MM.1S (cell line): ENCODE results near the gene SCART1.

Experiments
- DNase-seq: peaks from one replicate; pipeline ENCODE4 v3.0.0-alpha.2; 2015
- H2AFZ ChIP-seq: fragments of 300-600 bp; sonication (generic); 2 replicates; pipeline ENCODE4 v1.6.0; 2016; ENCODE audit warnings: antibody characterized with exemption, low read length
- H3F3A ChIP-seq: fragments of 300-600 bp; sonication (generic); 2 replicates; pipeline ENCODE4 v1.6.1; 2016; ENCODE audit warnings: mild to moderate bottlenecking, antibody characterized with exemption, low read length, moderate library complexity, mixed read lengths; ENCODE audit not compliant: insufficient read depth
- H3K27ac ChIP-seq: fragments of 300-600 bp; sonication (generic); 2 replicates; pipeline ENCODE4 v1.5.1; 2016; ENCODE audit warnings: mild to moderate bottlenecking, low read length
- H3K27me3 ChIP-seq: fragments of 300-600 bp; sonication (generic); replicated peaks from 2 replicates; pipeline ENCODE4 v1.6.0; 2016; ENCODE audit warnings: low read length; ENCODE audit not compliant: insufficient read depth
- H3K36me3 ChIP-seq: fragments of 300-600 bp; sonication (generic); replicated peaks from 2 replicates; pipeline ENCODE4 v1.6.1; 2016; ENCODE audit warnings: mild to moderate bottlenecking, low read length, mixed read lengths; ENCODE audit not compliant: insufficient read depth
- H3K4me1 ChIP-seq: fragments of 300-600 bp; sonication (generic); 2 replicates; pipeline ENCODE4 v1.6.1; 2016; ENCODE audit warnings: low read length, mixed read lengths
- H3K4me2 ChIP-seq: fragments of 300-600 bp; sonication (generic); 2 replicates; pipeline ENCODE4 v1.6.0; 2016; ENCODE audit warnings: low read depth, low read length
- H3K4me3 ChIP-seq: fragments of 300-600 bp; sonication (generic); 2 replicates; pipeline ENCODE4 v1.5.1; 2016; ENCODE audit warnings: low read length, mixed read lengths
- H3K79me2 ChIP-seq: fragments of 300-600 bp; sonication (generic); 2 replicates; pipeline ENCODE4 v1.6.1; 2016; ENCODE audit warnings: mixed run types, low read length, mixed read lengths
- H3K9ac ChIP-seq: fragments of 300-600 bp; sonication (generic); 2 replicates; pipeline ENCODE4 v1.6.1; 2016; ENCODE audit warnings: low read length, mixed read lengths
- H3K9me2 ChIP-seq: fragments of 300-600 bp; sonication (generic); replicated peaks from 2 replicates; pipeline ENCODE4 v1.6.1; 2016; ENCODE audit warnings: mild to moderate bottlenecking, low read length, mixed read lengths; ENCODE audit not compliant: insufficient read depth
- H3K9me3 ChIP-seq: fragments of 300-600 bp; sonication (generic); replicated peaks from 2 replicates; pipeline ENCODE4 v1.6.1; 2016; ENCODE audit warnings: mild to moderate bottlenecking, low read length, mixed read lengths; ENCODE audit not compliant: insufficient read depth
- H4K20me1 ChIP-seq: fragments of 300-600 bp; sonication (generic); 2 replicates; pipeline ENCODE4 v1.6.1; 2016; ENCODE audit warnings: mild to moderate bottlenecking, low read length, moderate library complexity, mixed read lengths; ENCODE audit not compliant: insufficient read depth
- CTCF ChIP-seq: fragments of 300-600 bp; sonication (generic); IDR thresholded peaks from 2 replicates; pipeline ENCODE4 v1.5.1; 2016; ENCODE audit warnings: antibody characterized with exemption, low read length, mixed read lengths
- EZH2 ChIP-seq: fragments of 300-600 bp; sonication (generic); optimal IDR thresholded peaks from 2 replicates; pipeline ENCODE3; 2017; ENCODE audit warnings: low read depth, mild to moderate bottlenecking, antibody characterized with exemption, low read length, mixed read lengths
- EZH2phosphoT487 ChIP-seq: fragments of 300-600 bp; sonication (generic); IDR thresholded peaks from 2 replicates; pipeline ENCODE4 v1.6.1; 2018; ENCODE audit warnings: antibody characterized with exemption, low read length

The SCART1 gene

DNA sequence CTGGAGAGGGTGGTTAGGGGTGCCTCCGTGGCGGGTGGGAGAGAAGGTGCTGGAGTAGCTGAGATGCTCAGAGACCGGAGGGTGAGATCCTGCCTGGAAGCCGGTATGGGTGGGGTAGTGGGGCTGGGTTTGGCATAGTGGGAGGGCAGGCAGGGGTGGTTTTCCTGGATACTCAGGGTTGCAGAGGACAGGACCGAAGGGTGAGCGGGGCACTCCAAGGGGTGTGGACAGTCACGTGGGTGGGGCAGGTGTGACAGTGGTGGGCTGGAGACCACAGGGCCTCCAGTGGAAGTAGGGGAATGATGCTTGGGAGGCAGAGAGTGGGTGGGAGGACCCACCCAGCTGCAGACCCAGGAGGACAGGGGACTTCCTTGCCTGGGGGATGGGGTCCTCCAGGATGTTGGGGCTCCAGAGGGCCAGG is 1.9 kb downstream of the SCART1 start:
- no peak for TF ChIP-seq CTCF
- no peak for TF ChIP-seq EZH2
- TF ChIP-seq EZH2phosphoT487: no peak
- no peaks in the 10 kb centered on the region for H3K4me1 ChIP-seq
- no peak overlapping the region for H3K4me2 ChIP-seq
- H3F3A ChIP-seq: no peaks in the 10 kb centered on the region
- no peaks in the 10 kb centered on the region for H3K9me3 ChIP-seq
- H3K9ac ChIP-seq: no peak overlapping the region
- no peak for DNase-seq
- no peaks in the 10 kb centered on the region for H3K79me2 ChIP-seq
- no peak overlapping the region for H2AFZ ChIP-seq
- no peak overlapping the region for H3K4me3 ChIP-seq
- H3K9me2 ChIP-seq: no peaks in the 10 kb centered on the region
- H3K27me3 ChIP-seq: no peaks in the 10 kb centered on the region; the same call in 1 of the 2 replicates
- no peaks in the 10 kb centered on the region for H4K20me1 ChIP-seq
- H3K36me3 ChIP-seq: no peaks in the 10 kb centered on the region
- H3K27ac ChIP-seq: no peak overlapping the region

GRCh38 chr10:133456041-133456951 is 2.6 kb downstream of the SCART1 start:
- Histone ChIP-seq H3K27me3 (no peaks in the 10 kb centered on the region; the same call in 1 of the 2 replicates), H3K4me3 (no peak overlapping the region), H2AFZ (no peak overlapping the region)

GRCh38 chr10:133457100-133457841 is 3.5 kb downstream of the SCART1 start:
- Histone ChIP-seq H3K36me3 (no peaks in the 10 kb centered on the region), H3K9me3 (no peaks in the 10 kb centered on the region), H3K27ac (no peak overlapping the region), H2AFZ (no peak overlapping the region), H4K20me1 (no peaks in the 10 kb centered on the region), H3K4me1 (no peaks in the 10 kb centered on the region), H3K4me3 (no peak overlapping the region), H3K27me3 (no peaks in the 10 kb centered on the region), H3K4me2 (no peak overlapping the region), H3K79me2 (no peaks in the 10 kb centered on the region), H3K9ac (no peak overlapping the region), H3K9me2 (no peaks in the 10 kb centered on the region), H3F3A (no peaks in the 10 kb centered on the region)
- TF ChIP-seq EZH2 (no peak), CTCF (no peak), EZH2phosphoT487 (no peak)
- DNase-seq: no peak

More at GRCh38 chr10:133456041-133456951, 2.6 kb downstream of the SCART1 start:
- no peaks in the 10 kb centered on the region for H4K20me1 ChIP-seq
- no peak for TF ChIP-seq EZH2
- no peak for TF ChIP-seq CTCF
- no peak for TF ChIP-seq EZH2phosphoT487
- H3F3A ChIP-seq: no peaks in the 10 kb centered on the region
- no peaks in the 10 kb centered on the region for H3K79me2 ChIP-seq
- no peaks in the 10 kb centered on the region for H3K36me3 ChIP-seq
- H3K4me1 ChIP-seq: no peaks in the 10 kb centered on the region
- no peaks in the 10 kb centered on the region for H3K9me2 ChIP-seq
- no peak overlapping the region for H3K27ac ChIP-seq
- H3K4me2 ChIP-seq: no peak overlapping the region
- no peak overlapping the region for H3K9ac ChIP-seq
- no peak for DNase-seq
- H3K9me3 ChIP-seq: no peaks in the 10 kb centered on the region
